Effector memory CD4-positive, alpha-beta T cell (primary cell): ENCODE data around the gene LAPTM5.
"Not testable (repeated sequence)": the region's sequence is repeated elsewhere in the genome, so short reads cannot be mapped to it uniquely, and the experiment has no call there.

Experiments used
- DNase-seq, 3 donors: peaks; one replicate each; pipeline ENCODE4 v3.0.0-alpha.2; 2020
- H3K27ac ChIP-seq: 2 replicates; pipeline ENCODE4 v1.7.0; 2013; ENCODE audit warnings: mild to moderate bottlenecking, low read length, moderate library complexity; ENCODE audit not compliant: insufficient read depth, poor library complexity, severe bottlenecking
- H3K27me3 ChIP-seq: replicated peaks from 2 replicates; pipeline ENCODE4 v1.7.0; 2013; ENCODE audit warnings: mild to moderate bottlenecking, low read length; ENCODE audit not compliant: insufficient read depth, control insufficient read depth, poor library complexity, severe bottlenecking
- H3K36me3 ChIP-seq: 2 replicates; pipeline ENCODE4 v1.7.0; 2013; ENCODE audit warnings: mild to moderate bottlenecking, low read length, moderate library complexity; ENCODE audit not compliant: control insufficient read depth, insufficient read depth
- H3K4me1 ChIP-seq: 2 replicates; pipeline ENCODE4 v1.7.0; 2013; ENCODE audit warnings: low read length, mild to moderate bottlenecking; ENCODE audit not compliant: control insufficient read depth, insufficient read depth, poor library complexity, severe bottlenecking
- H3K4me3 ChIP-seq: 2 replicates; pipeline ENCODE4 v1.7.0; 2013; ENCODE audit warnings: low read length, low read depth, mild to moderate bottlenecking; ENCODE audit not compliant: insufficient read depth, poor library complexity, severe bottlenecking
- H3K9me3 ChIP-seq: 2 replicates; pipeline ENCODE4 v1.7.0; 2013; ENCODE audit warnings: mild to moderate bottlenecking, low read length, moderate library complexity; ENCODE audit not compliant: control insufficient read depth

LAPTM5 gene

GRCh38 chr1:30795026-30795425 lies 37.5 kb upstream of the LAPTM5 start:
- DNase-seq = no peak
- Histone ChIP-seq H3K27ac (no peak overlapping the region), H3K9me3 (no peaks in the 10 kb centered on the region), H3K4me3 (no peak overlapping the region), H3K27me3 (no peaks in the 10 kb centered on the region), H3K36me3 (no peaks in the 10 kb centered on the region), H3K4me1 (peaks cover 7% of the 10 kb centered on the region)

- no peak overlapping the region for H3K27ac ChIP-seq
- H3K4me1 ChIP-seq = peaks cover 7% of the 10 kb centered on the region
- no peak overlapping the region for H3K4me3 ChIP-seq
- no peaks in the 10 kb centered on the region for H3K9me3 ChIP-seq
- H3K36me3 ChIP-seq = no peaks in the 10 kb centered on the region
- no peaks in the 10 kb centered on the region for H3K27me3 ChIP-seq
- DNase-seq = no peak
Observed at GRCh38 chr1:30794260-30794659, 36.7 kb upstream of the LAPTM5 start.

DNA sequence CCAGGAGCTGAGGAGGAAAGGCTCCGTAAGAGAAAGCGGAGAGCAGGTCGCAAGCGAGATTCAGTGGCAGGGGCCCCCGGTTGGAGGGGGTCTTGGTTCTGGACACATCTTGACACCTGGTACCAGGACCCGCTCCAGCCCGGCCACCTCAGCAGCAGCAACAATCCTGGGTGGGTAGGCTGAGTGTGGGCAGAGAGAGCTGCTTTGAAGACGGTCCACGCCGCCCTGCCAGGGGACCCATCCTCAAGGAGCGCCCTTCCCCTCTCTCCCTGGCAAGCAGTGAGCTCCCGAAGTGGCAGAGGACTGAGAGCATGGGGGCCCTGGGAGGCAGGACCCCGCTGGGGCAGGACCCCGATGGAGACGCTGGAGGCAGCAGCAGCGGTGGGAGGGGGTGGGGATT lies 35.6 kb upstream of the LAPTM5 start:
- Histone ChIP-seq H3K4me3 (no peak overlapping the region), H3K27ac (no peak overlapping the region), H3K9me3 (no peaks in the 10 kb centered on the region), H3K36me3 (no peaks in the 10 kb centered on the region), H3K4me1 (peaks cover 7% of the 10 kb centered on the region), H3K27me3 (no peaks in the 10 kb centered on the region)
- no peak for DNase-seq

DNA sequence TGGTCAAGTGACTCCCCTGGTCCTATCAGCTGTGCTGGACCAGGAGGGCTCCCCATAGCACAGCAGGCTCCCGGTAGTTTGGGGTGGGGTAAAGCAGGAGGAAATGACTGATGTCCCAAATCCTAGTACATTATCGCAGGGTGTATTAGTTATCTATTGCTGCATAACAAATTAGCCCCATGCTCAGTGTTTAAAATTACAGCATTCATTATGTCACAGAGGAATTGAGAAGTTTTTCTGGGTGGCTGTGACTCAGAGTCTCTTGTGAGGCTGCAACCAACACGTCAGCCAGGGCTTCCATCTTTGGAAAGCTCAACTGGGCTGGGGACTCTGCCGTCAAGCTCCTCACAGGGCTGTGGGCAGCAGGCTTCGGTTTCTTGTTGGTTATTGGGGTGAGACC lies 34.3 kb upstream of the LAPTM5 start:
- H3K4me1 ChIP-seq = peaks cover 7% of the 10 kb centered on the region

GRCh38 chr1:30790850-30791778 lies 33.5 kb upstream of the LAPTM5 start:
- H3K27me3 ChIP-seq = no peaks in the 10 kb centered on the region
- H3K27ac ChIP-seq = no peak overlapping the region
- H3K4me3 ChIP-seq = no peak overlapping the region
- H3K9me3 ChIP-seq = no peaks in the 10 kb centered on the region
- peaks cover 7% of the 10 kb centered on the region for H3K4me1 ChIP-seq
- no peak for DNase-seq
- H3K36me3 ChIP-seq = no peaks in the 10 kb centered on the region

More for the DNA sequence above, 34.3 kb upstream of the LAPTM5 start:
- no peaks in the 10 kb centered on the region for H3K36me3 ChIP-seq
- H3K4me3 ChIP-seq = no peak overlapping the region
- no peaks in the 10 kb centered on the region for H3K9me3 ChIP-seq
- DNase-seq = no peak
- no peaks in the 10 kb centered on the region for H3K27me3 ChIP-seq
- H3K27ac ChIP-seq = no peak overlapping the region

DNA sequence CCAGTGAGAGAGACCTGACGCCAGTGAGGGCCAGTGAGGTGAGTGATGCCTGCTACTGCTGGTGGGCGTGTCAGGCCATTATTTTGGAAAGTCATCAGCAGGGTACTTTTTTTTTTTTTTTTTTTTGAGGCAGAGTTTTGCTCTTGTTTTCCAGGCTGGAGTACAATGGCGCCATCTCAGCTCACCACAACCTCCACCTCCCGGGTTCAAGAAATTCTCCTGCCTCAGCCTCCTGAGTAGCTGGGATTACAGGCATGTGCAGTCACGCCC lies 32.6 kb upstream of the LAPTM5 start:
- H3K4me3 ChIP-seq, H3K27me3 ChIP-seq, DNase-seq, H3K9me3 ChIP-seq, H3K4me1 ChIP-seq, H3K27ac ChIP-seq, H3K36me3 ChIP-seq: not testable (repeated sequence)

GRCh38 chr1:30789388-30790255 lies 32.0 kb upstream of the LAPTM5 start:
- no peaks in the 10 kb centered on the region for H3K27me3 ChIP-seq
- no peak for DNase-seq

GRCh38 chr1:30788580-30789387 lies 31.2 kb upstream of the LAPTM5 start:
- no peak for DNase-seq
- no peaks in the 10 kb centered on the region for H3K27me3 ChIP-seq
- no peak overlapping the region for H3K27ac ChIP-seq
- peaks cover 7% of the 10 kb centered on the region for H3K4me1 ChIP-seq
- H3K9me3 ChIP-seq = no peaks in the 10 kb centered on the region
- H3K4me3 ChIP-seq = no peak overlapping the region
- no peaks in the 10 kb centered on the region for H3K36me3 ChIP-seq

More at GRCh38 chr1:30789388-30790255, 32.0 kb upstream of the LAPTM5 start:
- H3K27ac ChIP-seq = no peak overlapping the region
- H3K4me1 ChIP-seq = peaks cover 7% of the 10 kb centered on the region
- no peaks in the 10 kb centered on the region for H3K36me3 ChIP-seq
- H3K4me3 ChIP-seq = no peak overlapping the region
- H3K9me3 ChIP-seq = no peaks in the 10 kb centered on the region

DNA sequence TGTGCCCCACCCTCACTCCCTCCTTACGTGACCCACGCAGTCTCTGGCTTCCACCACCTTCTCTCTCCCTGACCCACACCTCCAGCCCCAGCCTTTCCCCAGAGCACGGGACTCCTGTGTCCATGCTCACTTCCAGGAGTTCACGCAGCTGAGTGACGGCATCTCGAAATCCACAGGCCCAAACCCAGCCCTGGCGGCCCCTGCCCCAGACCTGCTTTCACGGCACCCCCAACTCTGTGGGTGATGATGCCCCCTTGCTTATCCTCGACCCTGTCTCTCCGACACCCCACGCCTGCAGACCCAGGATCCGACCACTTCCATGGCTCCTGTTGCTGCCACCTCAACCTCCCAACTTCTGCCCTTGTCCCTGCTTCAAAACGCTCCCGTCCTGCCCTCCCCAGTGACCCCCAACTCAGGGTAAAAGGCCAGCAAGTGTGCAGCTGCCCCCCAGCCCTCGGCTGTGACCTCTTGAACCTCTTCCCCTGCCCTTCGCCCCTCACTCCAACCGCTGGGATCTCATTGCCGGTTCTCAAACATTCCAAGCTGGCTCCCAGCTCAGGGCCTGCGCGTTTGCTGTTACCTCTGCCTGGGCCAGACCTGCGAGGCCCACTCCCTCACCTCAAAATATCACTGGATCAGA lies 30.4 kb upstream of the LAPTM5 start:
- H3K9me3 ChIP-seq = no peaks in the 10 kb centered on the region
- H3K36me3 ChIP-seq = no peaks in the 10 kb centered on the region
- H3K27ac ChIP-seq = no peak overlapping the region
- no peak overlapping the region for H3K4me3 ChIP-seq
- no peaks in the 10 kb centered on the region for H3K27me3 ChIP-seq
- DNase-seq = no peak
- H3K4me1 ChIP-seq = peaks cover 7% of the 10 kb centered on the region
